ENCODE data around the gene LDLRAD4. TPM values are rescaled to one million over a fixed set of nuclear protein-coding genes. Genes with fewer than 3 reads are reported as not detected.

The LDLRAD4 gene
- total RNA-seq, 1 donor: 0.54 TPM

- no peak overlapping the region for H3K4me3 ChIP-seq (ENCODE audit: low read depth, low read length)
- no peak for TF ChIP-seq CTCF (IDR thresholded peaks at IDR 0.05; ENCODE audit: insufficient read depth, low read length)
- no peak for DNase-seq (ENCODE audit: low read depth)
Measured at GRCh38 chr18:13316063-13316462, 97.5 kb downstream of the LDLRAD4 start.

- TF ChIP-seq CTCF (IDR thresholded peaks at IDR 0.05; ENCODE audit: insufficient read depth, low read length): no peak
- H3K4me3 ChIP-seq (ENCODE audit: low read depth, low read length): no peak overlapping the region
- no peak for DNase-seq (ENCODE audit: low read depth)
Measured at GRCh38 chr18:13317801-13318200, 99.2 kb downstream of the LDLRAD4 start.

GRCh38 chr18:13318731-13319501 is 100.4 kb downstream of the LDLRAD4 start:
- no peak for DNase-seq (ENCODE audit: low read depth)
- no peak overlapping the region for H3K4me3 ChIP-seq (ENCODE audit: low read depth, low read length)
- TF ChIP-seq CTCF (IDR thresholded peaks at IDR 0.05; ENCODE audit: insufficient read depth, low read length): no peak

GRCh38 chr18:13319629-13320028 is 101.1 kb downstream of the LDLRAD4 start:
- TF ChIP-seq CTCF (IDR thresholded peaks at IDR 0.05; ENCODE audit: insufficient read depth, low read length): no peak
- DNase-seq (ENCODE audit: low read depth): no peak

GRCh38 chr18:13320096-13320495 is 101.5 kb downstream of the LDLRAD4 start:
- no peak for TF ChIP-seq CTCF (IDR thresholded peaks at IDR 0.05; ENCODE audit: insufficient read depth, low read length)
- no peak overlapping the region for H3K4me3 ChIP-seq (ENCODE audit: low read depth, low read length)
- DNase-seq (ENCODE audit: low read depth): no peak

More at GRCh38 chr18:13319629-13320028, 101.1 kb downstream of the LDLRAD4 start:
- no peak overlapping the region for H3K4me3 ChIP-seq (ENCODE audit: low read depth, low read length)

- no peak overlapping the region for H3K4me3 ChIP-seq (ENCODE audit: low read depth, low read length)
- no peak for TF ChIP-seq CTCF (IDR thresholded peaks at IDR 0.05; ENCODE audit: insufficient read depth, low read length)
- no peak for DNase-seq (ENCODE audit: low read depth)
Measured at GRCh38 chr18:13320891-13321425, 102.4 kb downstream of the LDLRAD4 start.
